ENCODE results near the gene EPHB6.

The EPHB6 gene

GRCh38 chr7:142856565-142857245, 1.8 kb downstream of the EPHB6 start:
- Histone ChIP-seq H3K9me3 (ENCODE audit: insufficient read depth, low read depth, low read length) (no peaks in the 10 kb centered on the region), H3K36me3 (ENCODE audit: insufficient read depth, low read depth, low read length) (no peaks in the 10 kb centered on the region), H3K27ac (ENCODE audit: low read length) (no peak overlapping the region), H3K27me3 (ENCODE audit: insufficient read depth, low read length) (peaks cover 25% of the 10 kb centered on the region), H3K4me1 (ENCODE audit: insufficient read depth, low read length) (peaks cover 12% of the 10 kb centered on the region; the same call in 1 of the 2 replicates), H3K9ac (ENCODE audit: low read depth, low read length) (no peak overlapping the region), H3K4me3 (ENCODE audit: low read length) (no peak overlapping the region)

- no peak overlapping the region for H3K27ac ChIP-seq (ENCODE audit: low read length)
- no peaks in the 10 kb centered on the region for H3K36me3 ChIP-seq (ENCODE audit: insufficient read depth, low read depth, low read length)
- H3K4me1 ChIP-seq (ENCODE audit: insufficient read depth, low read length) = peaks cover 20% of the 10 kb centered on the region; the same call in 1 of the 2 replicates
- no peak overlapping the region for H3K4me3 ChIP-seq (ENCODE audit: low read length)
- peaks cover 25% of the 10 kb centered on the region for H3K27me3 ChIP-seq (ENCODE audit: insufficient read depth, low read length)
- H3K9ac ChIP-seq (ENCODE audit: low read depth, low read length) = no peak overlapping the region
- no peaks in the 10 kb centered on the region for H3K9me3 ChIP-seq (ENCODE audit: insufficient read depth, low read depth, low read length)
Measured at GRCh38 chr7:142857625-142858024, 2.7 kb downstream of the EPHB6 start.

GRCh38 chr7:142859411-142859810, 4.5 kb downstream of the EPHB6 start:
- peaks cover 25% of the 10 kb centered on the region for H3K27me3 ChIP-seq (ENCODE audit: insufficient read depth, low read length)

GRCh38 chr7:142859829-142860228, 5.0 kb downstream of the EPHB6 start:
- Histone ChIP-seq H3K9ac (ENCODE audit: low read depth, low read length) (no peak overlapping the region), H3K4me1 (ENCODE audit: insufficient read depth, low read length) (peaks cover 21% of the 10 kb centered on the region; the same call in 1 of the 2 replicates), H3K36me3 (ENCODE audit: insufficient read depth, low read depth, low read length) (no peaks in the 10 kb centered on the region; the same call in 1 of the 2 replicates), H3K27ac (ENCODE audit: low read length) (no peak overlapping the region), H3K4me3 (ENCODE audit: low read length) (no peak overlapping the region), H3K9me3 (ENCODE audit: insufficient read depth, low read depth, low read length) (no peaks in the 10 kb centered on the region), H3K27me3 (ENCODE audit: insufficient read depth, low read length) (peaks cover 25% of the 10 kb centered on the region)

More at GRCh38 chr7:142859411-142859810, 4.5 kb downstream of the EPHB6 start:
- Histone ChIP-seq H3K36me3 (ENCODE audit: insufficient read depth, low read depth, low read length) (no peaks in the 10 kb centered on the region; the same call in 1 of the 2 replicates), H3K4me3 (ENCODE audit: low read length) (no peak overlapping the region), H3K27ac (ENCODE audit: low read length) (no peak overlapping the region), H3K9ac (ENCODE audit: low read depth, low read length) (no peak overlapping the region), H3K9me3 (ENCODE audit: insufficient read depth, low read depth, low read length) (no peaks in the 10 kb centered on the region), H3K4me1 (ENCODE audit: insufficient read depth, low read length) (peaks cover 21% of the 10 kb centered on the region; the same call in 1 of the 2 replicates)

GRCh38 chr7:142860968-142861367, 6.1 kb downstream of the EPHB6 start:
- no peak overlapping the region for H3K9ac ChIP-seq (ENCODE audit: low read depth, low read length)
- no peak overlapping the region for H3K4me3 ChIP-seq (ENCODE audit: low read length)
- H3K27ac ChIP-seq (ENCODE audit: low read length) = no peak overlapping the region
- peaks cover 18% of the 10 kb centered on the region; the same call in 1 of the 2 replicates for H3K4me1 ChIP-seq (ENCODE audit: insufficient read depth, low read length)
- peaks cover 16% of the 10 kb centered on the region for H3K27me3 ChIP-seq (ENCODE audit: insufficient read depth, low read length)
- H3K36me3 ChIP-seq (ENCODE audit: insufficient read depth, low read depth, low read length) = no peaks in the 10 kb centered on the region; the same call in 1 of the 2 replicates
- no peaks in the 10 kb centered on the region for H3K9me3 ChIP-seq (ENCODE audit: insufficient read depth, low read depth, low read length)

GRCh38 chr7:142862351-142862750, 7.5 kb downstream of the EPHB6 start:
- no peak overlapping the region for H3K27ac ChIP-seq (ENCODE audit: low read length)
- H3K9ac ChIP-seq (ENCODE audit: low read depth, low read length) = no peak overlapping the region
- H3K36me3 ChIP-seq (ENCODE audit: insufficient read depth, low read depth, low read length) = no peaks in the 10 kb centered on the region; the same call in 1 of the 2 replicates
- H3K4me1 ChIP-seq (ENCODE audit: insufficient read depth, low read length) = peaks cover 18% of the 10 kb centered on the region; the same call in 1 of the 2 replicates
- no peak overlapping the region for H3K4me3 ChIP-seq (ENCODE audit: low read length)
- no peaks in the 10 kb centered on the region for H3K9me3 ChIP-seq (ENCODE audit: insufficient read depth, low read depth, low read length)
- H3K27me3 ChIP-seq (ENCODE audit: insufficient read depth, low read length) = 0 out of 2 replicates have a peak, but pooled peaks cover 3% of the 10 kb centered on the region

- Histone ChIP-seq H3K9me3 (ENCODE audit: insufficient read depth, low read depth, low read length) (no peaks in the 10 kb centered on the region), H3K27ac (ENCODE audit: low read length) (no peak overlapping the region), H3K9ac (ENCODE audit: low read depth, low read length) (no peak overlapping the region), H3K36me3 (ENCODE audit: insufficient read depth, low read depth, low read length) (no peaks in the 10 kb centered on the region; the same call in 1 of the 2 replicates), H3K27me3 (ENCODE audit: insufficient read depth, low read length) (no peaks in the 10 kb centered on the region), H3K4me3 (ENCODE audit: low read length) (no peak overlapping the region), H3K4me1 (ENCODE audit: insufficient read depth, low read length) (peaks cover 18% of the 10 kb centered on the region; the same call in 1 of the 2 replicates)
Measured at GRCh38 chr7:142862786-142863400, 8.0 kb downstream of the EPHB6 start.

- Histone ChIP-seq H3K9me3 (ENCODE audit: insufficient read depth, low read depth, low read length) (no peaks in the 10 kb centered on the region), H3K36me3 (ENCODE audit: insufficient read depth, low read depth, low read length) (no peaks in the 10 kb centered on the region; the same call in 1 of the 2 replicates), H3K4me1 (ENCODE audit: insufficient read depth, low read length) (peaks cover 18% of the 10 kb centered on the region; the same call in 1 of the 2 replicates), H3K9ac (ENCODE audit: low read depth, low read length) (no peak overlapping the region), H3K27me3 (ENCODE audit: insufficient read depth, low read length) (no peaks in the 10 kb centered on the region), H3K27ac (ENCODE audit: low read length) (no peak overlapping the region), H3K4me3 (ENCODE audit: low read length) (no peak overlapping the region)
Measured at GRCh38 chr7:142863891-142864685, 9.2 kb downstream of the EPHB6 start.

- Histone ChIP-seq H3K4me3 (ENCODE audit: low read length) (no peak overlapping the region), H3K27me3 (ENCODE audit: insufficient read depth, low read length) (no peaks in the 10 kb centered on the region), H3K9me3 (ENCODE audit: insufficient read depth, low read depth, low read length) (no peaks in the 10 kb centered on the region), H3K4me1 (ENCODE audit: insufficient read depth, low read length) (peaks cover 18% of the 10 kb centered on the region; the same call in 1 of the 2 replicates), H3K27ac (ENCODE audit: low read length) (no peak overlapping the region), H3K9ac (ENCODE audit: low read depth, low read length) (no peak overlapping the region), H3K36me3 (ENCODE audit: insufficient read depth, low read depth, low read length) (no peaks in the 10 kb centered on the region; the same call in none of the 2 replicates)
Measured at GRCh38 chr7:142864980-142865747, 10.3 kb downstream of the EPHB6 start.

GRCh38 chr7:142865766-142866165, 10.9 kb downstream of the EPHB6 start:
- Histone ChIP-seq H3K4me3 (ENCODE audit: low read length) (no peak overlapping the region), H3K9ac (ENCODE audit: low read depth, low read length) (no peak overlapping the region), H3K27ac (ENCODE audit: low read length) (no peak overlapping the region), H3K4me1 (ENCODE audit: insufficient read depth, low read length) (peaks cover 18% of the 10 kb centered on the region; the same call in 1 of the 2 replicates), H3K36me3 (ENCODE audit: insufficient read depth, low read depth, low read length) (no peaks in the 10 kb centered on the region; the same call in none of the 2 replicates), H3K27me3 (ENCODE audit: insufficient read depth, low read length) (no peaks in the 10 kb centered on the region), H3K9me3 (ENCODE audit: insufficient read depth, low read depth, low read length) (no peaks in the 10 kb centered on the region)
